ENCODE data around the gene LEPR. TPM values are rescaled to one million over a fixed set of nuclear protein-coding genes. Genes with fewer than 3 reads are reported as not detected.

Gene LEPR, protein sequence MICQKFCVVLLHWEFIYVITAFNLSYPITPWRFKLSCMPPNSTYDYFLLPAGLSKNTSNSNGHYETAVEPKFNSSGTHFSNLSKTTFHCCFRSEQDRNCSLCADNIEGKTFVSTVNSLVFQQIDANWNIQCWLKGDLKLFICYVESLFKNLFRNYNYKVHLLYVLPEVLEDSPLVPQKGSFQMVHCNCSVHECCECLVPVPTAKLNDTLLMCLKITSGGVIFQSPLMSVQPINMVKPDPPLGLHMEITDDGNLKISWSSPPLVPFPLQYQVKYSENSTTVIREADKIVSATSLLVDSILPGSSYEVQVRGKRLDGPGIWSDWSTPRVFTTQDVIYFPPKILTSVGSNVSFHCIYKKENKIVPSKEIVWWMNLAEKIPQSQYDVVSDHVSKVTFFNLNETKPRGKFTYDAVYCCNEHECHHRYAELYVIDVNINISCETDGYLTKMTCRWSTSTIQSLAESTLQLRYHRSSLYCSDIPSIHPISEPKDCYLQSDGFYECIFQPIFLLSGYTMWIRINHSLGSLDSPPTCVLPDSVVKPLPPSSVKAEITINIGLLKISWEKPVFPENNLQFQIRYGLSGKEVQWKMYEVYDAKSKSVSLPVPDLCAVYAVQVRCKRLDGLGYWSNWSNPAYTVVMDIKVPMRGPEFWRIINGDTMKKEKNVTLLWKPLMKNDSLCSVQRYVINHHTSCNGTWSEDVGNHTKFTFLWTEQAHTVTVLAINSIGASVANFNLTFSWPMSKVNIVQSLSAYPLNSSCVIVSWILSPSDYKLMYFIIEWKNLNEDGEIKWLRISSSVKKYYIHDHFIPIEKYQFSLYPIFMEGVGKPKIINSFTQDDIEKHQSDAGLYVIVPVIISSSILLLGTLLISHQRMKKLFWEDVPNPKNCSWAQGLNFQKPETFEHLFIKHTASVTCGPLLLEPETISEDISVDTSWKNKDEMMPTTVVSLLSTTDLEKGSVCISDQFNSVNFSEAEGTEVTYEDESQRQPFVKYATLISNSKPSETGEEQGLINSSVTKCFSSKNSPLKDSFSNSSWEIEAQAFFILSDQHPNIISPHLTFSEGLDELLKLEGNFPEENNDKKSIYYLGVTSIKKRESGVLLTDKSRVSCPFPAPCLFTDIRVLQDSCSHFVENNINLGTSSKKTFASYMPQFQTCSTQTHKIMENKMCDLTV
- total RNA-seq, result 13.8 TPM
- polyA plus RNA-seq (ENCODE audit: insufficient read depth, low read depth, low replicate concordance), result 3.1 TPM
- long read RNA-seq, donor 1, full-length matches to known transcripts, result 2 of 2 reads
- long read RNA-seq, donor 1, partial matches to known transcripts, result 0 of 2 reads
- long read RNA-seq, donor 1, other reads (novel, unspliced or antisense), result 0 of 2 reads
- long read RNA-seq, donor 2, full-length matches to known transcripts, result 1 of 1 reads
- long read RNA-seq, donor 2, partial matches to known transcripts, result 0 of 1 reads
- long read RNA-seq, donor 2, other reads (novel, unspliced or antisense), result 0 of 1 reads
- long read RNA-seq, donor 3, result 0 reads
- long read RNA-seq, donor 4, partial matches to known transcripts, result 74 of 74 reads
- long read RNA-seq, donor 4, other reads (novel, unspliced or antisense), result 0 of 74 reads
- long read RNA-seq, donor 5, result 0 reads
- long read RNA-seq, donor 6, full-length matches to known transcripts, result 1 of 11 reads
- long read RNA-seq, donor 6, partial matches to known transcripts, result 10 of 11 reads
- long read RNA-seq, donor 6, other reads (novel, unspliced or antisense), result 0 of 11 reads
- long read RNA-seq, donor 7, full-length matches to known transcripts, result 6 of 45 reads
- long read RNA-seq, donor 7, partial matches to known transcripts, result 1 of 45 reads
- long read RNA-seq, donor 7, other reads (novel, unspliced or antisense), result 38 of 45 reads
- long read RNA-seq, donor 8, full-length matches to known transcripts, result 1 of 1 reads
- long read RNA-seq, donor 8, partial matches to known transcripts, result 0 of 1 reads
- long read RNA-seq, donor 8, other reads (novel, unspliced or antisense), result 0 of 1 reads
- long read RNA-seq, donor 9, result 0 reads
- long read RNA-seq, donor 10, result 0 reads

DNA sequence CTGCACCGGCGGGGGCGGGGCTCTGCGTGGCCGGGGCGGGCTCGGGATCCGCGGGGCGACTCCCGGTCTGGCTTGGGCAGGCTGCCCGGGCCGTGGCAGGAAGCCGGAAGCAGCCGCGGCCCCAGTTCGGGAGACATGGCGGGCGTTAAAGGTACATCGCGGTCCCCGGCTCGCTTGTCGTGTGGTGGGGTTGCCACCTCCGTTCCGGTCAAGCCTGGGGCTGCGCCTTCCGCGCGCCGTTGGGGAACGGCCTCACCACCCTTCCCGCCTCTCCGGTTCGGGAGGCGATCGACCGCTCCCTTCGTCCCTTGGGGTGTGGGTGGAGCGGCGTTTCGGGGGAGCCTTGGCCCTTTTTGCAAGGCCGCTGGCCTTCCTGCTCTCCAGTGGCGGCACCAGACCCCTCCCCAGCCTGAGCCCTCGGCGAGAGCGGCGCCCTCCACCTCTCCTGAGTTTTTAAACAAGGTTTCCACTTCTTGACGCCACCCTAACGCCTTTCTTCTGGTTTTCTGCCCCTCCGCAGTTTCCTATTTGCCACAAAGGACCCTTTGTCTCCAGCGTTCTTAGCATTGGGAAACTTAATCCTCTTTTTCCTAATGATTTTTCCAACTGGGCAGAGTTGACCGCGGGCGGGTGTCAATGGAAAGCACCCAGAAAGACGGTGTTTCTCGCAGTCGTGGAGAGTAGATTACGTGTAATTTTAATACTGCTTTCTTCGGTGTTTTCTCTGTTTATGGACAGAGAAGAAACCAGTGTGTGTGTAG, at the start of gene LEPR, which contains the start of gene LEPROT:
LEPR (plus strand) TSS at position 79 of the 761 bp plus-strand sequence. CDS start 144,898 bp downstream, outside the sequence.
LEPROT (plus strand) TSS at position 79 of the 761 bp plus-strand sequence; CDS start at position 136, 57 bp downstream.
- intact Hi-C loops (cut with DNase I), result no loop called here
- peak within 1 kb of the TSS; percentile 84 to 95 (median 93) for H3K4me3 ChIP-seq (ENCODE audit: low read length in 3 of 3)
- no peaks in the 10 kb centered on the region for H3K27me3 ChIP-seq (ENCODE audit: control insufficient read depth, insufficient read depth, low read length)
- H3K36me3 ChIP-seq (ENCODE audit: control insufficient read depth in 2 of 3, insufficient read depth in 3 of 3, low read length in 3 of 3), result peaks cover 3 to 5% (median 4%) of the 10 kb centered on the region in 3 donors
- H3K9ac ChIP-seq (ENCODE audit: low read length in 3 of 3), result peak within 1 kb of the TSS; percentile 93 to 97 (median 96)
- FAIRE-seq (no peak), DNase-seq (peak in 2 of 5 donors; percentile 49 to 81)
- TF ChIP-seq, protein P1, sequence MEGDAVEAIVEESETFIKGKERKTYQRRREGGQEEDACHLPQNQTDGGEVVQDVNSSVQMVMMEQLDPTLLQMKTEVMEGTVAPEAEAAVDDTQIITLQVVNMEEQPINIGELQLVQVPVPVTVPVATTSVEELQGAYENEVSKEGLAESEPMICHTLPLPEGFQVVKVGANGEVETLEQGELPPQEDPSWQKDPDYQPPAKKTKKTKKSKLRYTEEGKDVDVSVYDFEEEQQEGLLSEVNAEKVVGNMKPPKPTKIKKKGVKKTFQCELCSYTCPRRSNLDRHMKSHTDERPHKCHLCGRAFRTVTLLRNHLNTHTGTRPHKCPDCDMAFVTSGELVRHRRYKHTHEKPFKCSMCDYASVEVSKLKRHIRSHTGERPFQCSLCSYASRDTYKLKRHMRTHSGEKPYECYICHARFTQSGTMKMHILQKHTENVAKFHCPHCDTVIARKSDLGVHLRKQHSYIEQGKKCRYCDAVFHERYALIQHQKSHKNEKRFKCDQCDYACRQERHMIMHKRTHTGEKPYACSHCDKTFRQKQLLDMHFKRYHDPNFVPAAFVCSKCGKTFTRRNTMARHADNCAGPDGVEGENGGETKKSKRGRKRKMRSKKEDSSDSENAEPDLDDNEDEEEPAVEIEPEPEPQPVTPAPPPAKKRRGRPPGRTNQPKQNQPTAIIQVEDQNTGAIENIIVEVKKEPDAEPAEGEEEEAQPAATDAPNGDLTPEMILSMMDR (IDR thresholded peaks at IDR 0.05; ENCODE audit: borderline replicate concordance, extremely low read depth, insufficient read depth), result no peak
- peak within 1 kb of the TSS; percentile 93 to 94 for H3K27ac ChIP-seq (ENCODE audit: low read depth in 2 of 2, low read length in 2 of 2)
- H3K9me3 ChIP-seq (ENCODE audit: control insufficient read depth in 2 of 3, insufficient read depth in 1 of 3, low read length in 3 of 3), result no peaks in the 10 kb centered on the region
- H3K4me1 ChIP-seq (ENCODE audit: control insufficient read depth in 2 of 3, insufficient read depth in 2 of 3, low read depth in 1 of 3, low read length in 3 of 3), result peaks cover 6 to 41% (median 22%) of the 10 kb centered on the region in 3 donors

DNA sequence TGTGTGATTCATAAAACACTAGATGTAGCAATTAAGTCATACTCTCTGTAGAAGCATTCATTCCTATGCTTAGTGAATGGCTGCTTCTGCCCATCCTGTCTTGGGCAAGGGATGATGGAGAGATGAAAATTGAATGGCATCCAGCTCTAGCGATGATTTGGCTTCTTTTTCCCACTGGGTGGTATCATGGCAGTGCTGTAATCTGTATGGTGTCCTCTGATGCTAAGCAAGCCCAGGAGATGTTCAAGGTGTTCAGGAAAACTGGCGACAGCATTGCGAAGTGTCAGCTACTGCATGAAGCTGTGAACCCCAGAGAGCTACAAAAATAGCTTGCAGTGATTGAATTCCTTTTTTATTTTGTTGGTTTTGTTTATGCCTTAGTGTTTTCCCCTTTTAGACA, 48.9 kb upstream of the LEPR start:
- Histone ChIP-seq H3K36me3 (ENCODE audit: control insufficient read depth in 2 of 3, insufficient read depth in 3 of 3, low read length in 3 of 3) (no peaks in the 10 kb centered on the region), H3K4me3 (ENCODE audit: low read length in 3 of 3) (no peak overlapping the region), H3K27me3 (ENCODE audit: control insufficient read depth, insufficient read depth, low read length) (no peaks in the 10 kb centered on the region), H3K27ac (ENCODE audit: low read depth in 2 of 2, low read length in 2 of 2) (no peak overlapping the region), H3K4me1 (ENCODE audit: control insufficient read depth in 2 of 3, insufficient read depth in 2 of 3, low read depth in 1 of 3, low read length in 3 of 3) (no peaks in the 10 kb centered on the region), H3K9ac (ENCODE audit: low read length in 3 of 3) (no peak overlapping the region), H3K9me3 (ENCODE audit: control insufficient read depth in 2 of 3, insufficient read depth in 1 of 3, low read length in 3 of 3) (no peaks in the 10 kb centered on the region)
- TF ChIP-seq, protein P1 (IDR thresholded peaks at IDR 0.05; ENCODE audit: borderline replicate concordance, extremely low read depth, insufficient read depth), result no peak
- no peak for FAIRE-seq
- no peak for DNase-seq
- intact Hi-C loops (cut with DNase I), result no loop called here
